Thoracic aorta (tissue), 2 donors: ENCODE results near the gene TMEM86A. TPM values are rescaled to one million over a fixed set of nuclear protein-coding genes. Genes with fewer than 3 reads are reported as not detected.

Source experiments
- ATAC-seq: fragments of 150-250 bp; one replicate; pipeline ENCODE4 v1.8.0; 2017; ENCODE audit warnings: low read depth; ENCODE audit not compliant: insufficient number of reproducible peaks, low FRiP score
- DNase-seq: peaks from one replicate; pipeline ENCODE4 v3.0.0-alpha.2; 2020; ENCODE audit warnings: low spot score
- H3K27ac ChIP-seq, 2 donors: fragments of 200-600 bp; sonication (generic); 1 replicate in 1 of 2; 2 replicates in 1 of 2; pipeline ENCODE4 v1.5.1; 2016; ENCODE audit warnings: mild to moderate bottlenecking in 2 of 2, moderate library complexity in 2 of 2
- H3K27me3 ChIP-seq: fragments of 200-600 bp; sonication (generic); replicated peaks from 2 replicates; pipeline ENCODE4 v1.6.0; 2016; ENCODE audit warnings: mild to moderate bottlenecking; ENCODE audit not compliant: insufficient read depth
- H3K36me3 ChIP-seq: fragments of 200-600 bp; sonication (generic); one replicate; pipeline ENCODE4 v1.5.1; 2016
- H3K4me1 ChIP-seq, 2 donors: fragments of 200-600 bp; sonication (generic); 1 replicate in 1 of 2; 2 replicates in 1 of 2; pipeline versions ENCODE4 v1.5.1 to v1.6.0; 2016; ENCODE audit warnings: low read depth in 2 of 2, mild to moderate bottlenecking in 1 of 2; ENCODE audit not compliant: control insufficient read depth in 1 of 2
- H3K4me3 ChIP-seq: fragments of 200-600 bp; sonication (generic); 2 replicates; pipeline ENCODE4 v1.5.1; 2016; ENCODE audit warnings: mild to moderate bottlenecking
- H3K9me3 ChIP-seq: fragments of 200-600 bp; sonication (generic); 2 replicates; pipeline ENCODE4 v1.5.1; 2016
- total RNA-seq, 2 donors: library from RNA; depleted of rRNA; stranded (reverse); fragments of >200 nt; gene quantifications; one replicate each; pipeline versions ENCODE4 v1.1.0 to v1.2.3, GENCODE V29; 2016
- TF ChIP-seq, protein P1 (sequence below): fragments of 200-600 bp; sonication (generic); IDR thresholded peaks from one replicate; pipeline ENCODE4 v1.5.1; 2019; ENCODE audit warnings: antibody characterized with exemption

Gene TMEM86A
- total RNA-seq, 2 donors from 2014 or later: 5.3 to 8.3 TPM

DNA sequence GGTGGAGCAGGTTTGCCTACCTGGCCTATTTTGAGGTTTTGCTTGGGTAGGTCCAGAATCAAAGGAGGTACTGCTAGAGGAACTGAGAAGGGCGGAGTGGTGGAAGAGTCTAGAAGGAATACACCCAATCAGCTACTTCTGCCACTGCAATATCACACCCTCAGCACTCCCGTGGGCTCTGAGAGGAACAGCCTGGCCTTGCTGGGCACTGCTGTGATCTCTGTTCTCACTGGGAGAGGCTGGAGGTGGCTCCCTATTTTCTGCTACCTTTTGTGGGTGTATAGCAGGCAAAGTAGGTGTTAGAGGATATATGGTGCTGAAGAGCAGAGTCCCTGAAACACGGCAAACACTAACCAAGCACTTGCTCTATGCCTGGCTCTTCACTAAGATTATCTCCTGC is 52.4 kb downstream of the TMEM86A start:
- Histone ChIP-seq H3K9me3 (no peaks in the 10 kb centered on the region), H3K36me3 (no peaks in the 10 kb centered on the region), H3K27me3 (no peaks in the 10 kb centered on the region), H3K27ac (no peak overlapping the region), H3K4me1 (peaks cover 0 to 6% of the 10 kb centered on the region in 2 donors), H3K4me3 (no peak overlapping the region)
- DNase-seq (no peak), ATAC-seq (no peak)
- TF ChIP-seq, protein P1, sequence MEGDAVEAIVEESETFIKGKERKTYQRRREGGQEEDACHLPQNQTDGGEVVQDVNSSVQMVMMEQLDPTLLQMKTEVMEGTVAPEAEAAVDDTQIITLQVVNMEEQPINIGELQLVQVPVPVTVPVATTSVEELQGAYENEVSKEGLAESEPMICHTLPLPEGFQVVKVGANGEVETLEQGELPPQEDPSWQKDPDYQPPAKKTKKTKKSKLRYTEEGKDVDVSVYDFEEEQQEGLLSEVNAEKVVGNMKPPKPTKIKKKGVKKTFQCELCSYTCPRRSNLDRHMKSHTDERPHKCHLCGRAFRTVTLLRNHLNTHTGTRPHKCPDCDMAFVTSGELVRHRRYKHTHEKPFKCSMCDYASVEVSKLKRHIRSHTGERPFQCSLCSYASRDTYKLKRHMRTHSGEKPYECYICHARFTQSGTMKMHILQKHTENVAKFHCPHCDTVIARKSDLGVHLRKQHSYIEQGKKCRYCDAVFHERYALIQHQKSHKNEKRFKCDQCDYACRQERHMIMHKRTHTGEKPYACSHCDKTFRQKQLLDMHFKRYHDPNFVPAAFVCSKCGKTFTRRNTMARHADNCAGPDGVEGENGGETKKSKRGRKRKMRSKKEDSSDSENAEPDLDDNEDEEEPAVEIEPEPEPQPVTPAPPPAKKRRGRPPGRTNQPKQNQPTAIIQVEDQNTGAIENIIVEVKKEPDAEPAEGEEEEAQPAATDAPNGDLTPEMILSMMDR: no peak

DNA sequence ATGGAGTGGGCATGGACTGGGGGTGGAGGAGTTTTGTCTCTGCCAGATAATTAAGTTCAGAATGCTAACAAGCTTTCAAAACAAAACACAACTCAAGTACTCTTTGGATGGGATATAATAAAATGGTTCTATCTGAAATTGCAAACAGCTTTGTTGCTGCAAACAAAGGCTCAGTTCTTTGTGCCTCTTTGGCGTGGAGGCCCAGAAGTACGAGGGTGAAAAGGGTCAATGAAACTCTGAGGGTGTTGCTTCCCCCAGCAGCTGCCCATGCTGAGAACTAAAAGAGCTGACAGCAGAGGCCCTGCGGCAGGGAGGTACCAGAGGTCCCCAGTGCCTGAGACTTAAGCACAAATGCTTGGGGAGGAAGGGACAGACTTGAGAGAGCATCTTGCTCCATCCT is 53.9 kb downstream of the TMEM86A start:
- DNase-seq (no peak), ATAC-seq (no peak)
- Histone ChIP-seq H3K36me3 (no peaks in the 10 kb centered on the region), H3K4me1 (peaks cover 0 to 6% of the 10 kb centered on the region in 2 donors), H3K27me3 (no peaks in the 10 kb centered on the region), H3K27ac (no peak overlapping the region), H3K9me3 (no peaks in the 10 kb centered on the region), H3K4me3 (no peak overlapping the region)
- TF ChIP-seq, protein P1: no peak

- Histone ChIP-seq H3K27me3 (no peaks in the 10 kb centered on the region), H3K9me3 (no peaks in the 10 kb centered on the region), H3K36me3 (no peaks in the 10 kb centered on the region), H3K4me3 (no peak overlapping the region), H3K4me1 (peaks cover 0 to 6% of the 10 kb centered on the region in 2 donors), H3K27ac (no peak overlapping the region)
- no peak for DNase-seq
- TF ChIP-seq, protein P1: no peak
- ATAC-seq: no peak
These were observed 55.7 kb downstream of the TMEM86A start for GRCh38 chr11:18754308-18754707.

Other genes with a start within 250 kb of the TMEM86A start
- gene LDHAL6A, start 242.9 kb upstream of the TMEM86A start, total RNA-seq: not detected
- 10 to 100 TPM; 67.0 to 68.4 TPM for gene TSG101, start 171.8 kb upstream of the TMEM86A start, total RNA-seq
- gene UEVLD, start 110.0 kb upstream of the TMEM86A start, total RNA-seq: 10 to 100 TPM; 22.2 to 23.7 TPM
- gene MISFA, start 99.0 kb upstream of the TMEM86A start, total RNA-seq: 10 to 100 TPM in 1 of 2 donors, not detected in 1; 17.3 TPM
- 10 to 100 TPM in 1 of 2 donors, 1 to 10 TPM in 1; 9.6 to 25.3 TPM for gene SPTY2D1, start 64.4 kb upstream of the TMEM86A start, total RNA-seq
- under 1 TPM in 1 of 2 donors, not detected in 1; 0.21 TPM for gene IGSF22, start 27.4 kb downstream of the TMEM86A start, total RNA-seq
- 1 to 10 TPM; 2.2 to 6.1 TPM for gene PTPN5, start 93.0 kb downstream of the TMEM86A start, total RNA-seq
- gene MRGPRX1, start 240.6 kb downstream of the TMEM86A start, total RNA-seq: not detected